Adrenal gland (tissue), 12 donors: Measurements from ENCODE around the gene RASGRF2. TPM values are rescaled to one million over a fixed set of nuclear protein-coding genes. Genes with fewer than 3 reads are reported as not detected.

Experiments used
- DNase-seq, 7 donors: peaks; one replicate each; pipeline ENCODE4 v3.0.0-alpha.2; 2019 to 2020
- H3K27ac ChIP-seq, 5 donors: fragments of 200-600 bp; sonication (generic) in 4 of 5; 1 replicate in 3 of 5; 2 replicates in 2 of 5; pipeline versions ENCODE4 v1.5.1 to v1.8.0; 2016 to 2020; ENCODE audit warnings: mild to moderate bottlenecking in 1 of 5
- H3K27me3 ChIP-seq: fragments of 200-600 bp; 2 replicates; pipeline ENCODE4 v1.8.0; 2021
- H3K36me3 ChIP-seq, 2 donors: fragments of 200-600 bp; replicated peaks in 1 of 2; 1 replicate in 1 of 2; 2 replicates in 1 of 2; pipeline versions ENCODE4 v1.5.1 to v1.8.0; 2018 to 2022
- H3K4me1 ChIP-seq, 2 donors: fragments of 200-600 bp; replicated peaks in 1 of 2; 1 replicate in 1 of 2; 2 replicates in 1 of 2; pipeline versions ENCODE4 v1.5.1 to v1.8.0; 2018 to 2021
- H3K4me3 ChIP-seq, 4 donors: fragments of 200-600 bp; sonication (generic) in 3 of 4; one replicate each; pipeline ENCODE4 v1.5.1; 2016 to 2018
- H3K9me3 ChIP-seq, 3 donors: fragments of 200-600 bp; sonication (generic) in 1 of 3; replicated peaks in 1 of 3; 1 replicate in 2 of 3; 2 replicates in 1 of 3; pipeline versions ENCODE4 v1.5.1 to v1.8.0; 2016 to 2021
- POLR2A ChIP-seq, 2 donors: fragments of 450-650 bp; IDR thresholded peaks; one replicate each; pipeline ENCODE4 v1.6.1; 2017; ENCODE audit warnings: antibody characterized with exemption in 2 of 2, mild to moderate bottlenecking in 2 of 2, moderate library complexity in 1 of 2
- WGBS, 4 donors: extraction: QIAGEN DNeasy Blood & Tissue Kit in 2 of 4; methylation state at CpG; one replicate each; pipeline versions ENCODE4 v1.1.5 to v1.1.7; 2013 to 2017; 5-methylcytosine and 5-hydroxymethylcytosine counted together
- intact Hi-C, 2 donors: fragments of 100-400 bp; cut with DNase I; formaldehyde crosslinking; loops; one replicate each; pipeline versions ENCODE4 v1.14.1 to v1.15.0; 2022 to 2023
- polyA plus RNA-seq, 3 donors: library from polyadenylated mRNA; stranded (reverse); fragments of 200-250 nt in 2 of 3; fragments of 350-450 nt in 1 of 3; fragmentation: Illumina TruSeq in 1 of 3; extraction: RNeasy Lipid Tissue Mini Kit (QIAGEN cat#74804) in 1 of 3; gene quantifications; one replicate each; pipeline ENCODE4 v1.2.3, GENCODE V29; 2013 to 2014
- total RNA-seq, 9 donors: library from RNA; depleted of rRNA in 4 of 9; stranded (reverse); fragments of >200 nt in 4 of 9; fragments of 120-200 nt in 1 of 9; fragmentation: NEBNext Ultra II Directional in 1 of 9; extraction: Animal tissue kit (Norgen Biotek cat#: 25700) in 1 of 9; gene quantifications; one replicate each; pipeline versions ENCODE4 v1.1.0 to v1.2.4, GENCODE V29; 2013 to 2023
- TF ChIP-seq, protein P1 (sequence below), 6 experiments: fragments of 450-650 bp in 4 of 6; fragments of 200-600 bp in 2 of 6; sonication (generic) in 1 of 6; IDR thresholded peaks; 1 replicate in 5 of 6; 2 replicates in 1 of 6; pipeline versions ENCODE4 v1.5.1 to v1.8.0; 2016 to 2021; ENCODE audit warnings: antibody characterized with exemption in 6 of 6, mild to moderate bottlenecking in 2 of 6, moderate library complexity in 1 of 6
- donor health status: healthy with polysubstance abuse.
- donor health status: Bipolar disorder and iron deficiency.
- donor health status: DM: yes; HTN: yes; CAD: no.
- donor health status: DM: no; HTN: no; CAD: no.
- donor health status: DM: no; HTN: no; CAD: no.
- donor health status: DM: yes; HTN: yes; CAD: no.

The RASGRF2 gene
- total and polyA plus RNA-seq, 12 donors = 0.33 to 5.7 (median 2.4) TPM

DNA sequence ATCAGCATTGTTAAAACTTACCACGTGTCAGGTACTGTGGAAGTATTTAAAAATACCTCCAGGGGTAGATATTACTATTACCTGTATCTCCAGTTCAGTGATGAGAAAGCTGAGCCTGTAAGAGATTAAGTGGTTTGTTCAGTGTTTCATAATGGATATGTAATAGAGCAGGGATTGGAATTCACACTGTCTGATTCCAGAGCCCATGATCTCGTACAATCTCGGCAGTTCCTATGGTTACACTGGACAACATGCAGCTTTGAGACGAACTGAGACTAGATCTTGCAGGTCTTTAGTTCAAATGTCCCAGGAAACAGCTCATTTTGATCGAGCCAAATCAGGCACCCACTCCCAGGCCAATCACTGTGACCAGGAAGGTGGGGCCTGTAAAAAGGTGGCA, 8.8 kb upstream of the RASGRF2 start:
- H3K36me3 ChIP-seq = no peaks in the 10 kb centered on the region
- no peaks in the 10 kb centered on the region for H3K4me1 ChIP-seq
- TF ChIP-seq, protein P1, sequence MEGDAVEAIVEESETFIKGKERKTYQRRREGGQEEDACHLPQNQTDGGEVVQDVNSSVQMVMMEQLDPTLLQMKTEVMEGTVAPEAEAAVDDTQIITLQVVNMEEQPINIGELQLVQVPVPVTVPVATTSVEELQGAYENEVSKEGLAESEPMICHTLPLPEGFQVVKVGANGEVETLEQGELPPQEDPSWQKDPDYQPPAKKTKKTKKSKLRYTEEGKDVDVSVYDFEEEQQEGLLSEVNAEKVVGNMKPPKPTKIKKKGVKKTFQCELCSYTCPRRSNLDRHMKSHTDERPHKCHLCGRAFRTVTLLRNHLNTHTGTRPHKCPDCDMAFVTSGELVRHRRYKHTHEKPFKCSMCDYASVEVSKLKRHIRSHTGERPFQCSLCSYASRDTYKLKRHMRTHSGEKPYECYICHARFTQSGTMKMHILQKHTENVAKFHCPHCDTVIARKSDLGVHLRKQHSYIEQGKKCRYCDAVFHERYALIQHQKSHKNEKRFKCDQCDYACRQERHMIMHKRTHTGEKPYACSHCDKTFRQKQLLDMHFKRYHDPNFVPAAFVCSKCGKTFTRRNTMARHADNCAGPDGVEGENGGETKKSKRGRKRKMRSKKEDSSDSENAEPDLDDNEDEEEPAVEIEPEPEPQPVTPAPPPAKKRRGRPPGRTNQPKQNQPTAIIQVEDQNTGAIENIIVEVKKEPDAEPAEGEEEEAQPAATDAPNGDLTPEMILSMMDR (IDR thresholded peaks at IDR 0.05) = no peak
- no peak for TF ChIP-seq POLR2A (IDR thresholded peaks at IDR 0.05)
- no peaks in the 10 kb centered on the region for H3K9me3 ChIP-seq
- H3K27me3 ChIP-seq = no peaks in the 10 kb centered on the region
- H3K4me3 ChIP-seq = no peak overlapping the region
- no peak for DNase-seq
- intact Hi-C loops = no loop called here
- WGBS, 4 donors = 70 to 81% (median 77%) methylated on average over 5 of the region's 5 CpGs
- no peak overlapping the region for H3K27ac ChIP-seq

DNA sequence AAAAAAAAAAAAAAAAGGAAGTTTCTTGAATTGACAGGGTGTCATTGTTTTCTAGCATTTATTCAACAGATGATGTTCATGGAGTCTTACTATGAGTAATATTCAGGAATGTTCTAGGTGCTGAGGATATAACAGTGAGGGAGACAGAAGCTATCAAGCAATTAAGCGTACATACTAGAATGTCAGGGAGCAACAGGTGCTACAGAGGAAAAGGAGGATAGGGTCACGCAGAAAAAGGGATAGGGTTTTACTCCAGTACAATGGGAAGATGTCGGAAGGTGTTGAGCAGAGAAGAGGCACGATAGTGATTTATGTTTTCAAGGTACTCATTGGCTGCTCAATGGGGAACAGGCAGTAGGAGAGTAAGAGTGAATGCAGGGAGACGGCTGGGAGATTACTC, 6.6 kb upstream of the RASGRF2 start:
- no peak overlapping the region for H3K4me3 ChIP-seq
- no peaks in the 10 kb centered on the region for H3K4me1 ChIP-seq
- no peaks in the 10 kb centered on the region for H3K27me3 ChIP-seq
- WGBS, 4 donors = 81 to 90% (median 85%) methylated on average over 5 of the region's 5 CpGs
- no peaks in the 10 kb centered on the region for H3K9me3 ChIP-seq
- no peak overlapping the region for H3K27ac ChIP-seq
- H3K36me3 ChIP-seq = no peaks in the 10 kb centered on the region
- no peak for DNase-seq
- intact Hi-C loops = no loop called here
- TF ChIP-seq POLR2A (IDR thresholded peaks at IDR 0.05) = no peak
- TF ChIP-seq, protein P1 (IDR thresholded peaks at IDR 0.05) = no peak

DNA sequence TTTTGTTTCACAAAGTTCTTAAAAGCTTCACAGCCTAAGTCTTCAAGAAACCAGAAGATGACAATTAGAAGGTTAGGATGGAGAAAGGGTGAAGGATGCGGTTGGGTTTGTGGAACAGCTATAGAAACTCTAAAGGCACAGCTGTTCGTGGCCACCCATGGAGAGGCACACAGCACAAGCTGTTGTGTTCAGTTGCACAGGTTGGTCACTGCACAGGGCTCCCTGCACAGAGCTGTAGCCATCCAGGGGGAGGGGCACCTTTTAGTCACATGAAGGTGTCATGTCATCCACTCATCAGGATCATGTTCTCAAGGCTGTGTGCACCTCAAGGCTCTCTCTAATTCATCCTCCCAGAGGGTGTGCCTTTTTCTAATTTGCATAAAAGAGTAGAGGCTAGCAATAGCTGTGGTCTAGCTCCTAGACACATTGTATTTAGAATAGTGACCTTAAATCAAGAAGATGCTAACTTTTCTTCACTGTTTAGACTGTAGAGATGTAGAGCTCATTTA, 5.0 kb upstream of the RASGRF2 start:
- 73 to 79% (median 76%) methylated on average over 2 of the region's 2 CpGs for WGBS, 4 donors
- Histone ChIP-seq H3K4me1 (no peaks in the 10 kb centered on the region), H3K27me3 (peaks cover 11% of the 10 kb centered on the region), H3K27ac (no peak overlapping the region), H3K4me3 (no peak overlapping the region), H3K9me3 (no peaks in the 10 kb centered on the region), H3K36me3 (no peaks in the 10 kb centered on the region)
- TF ChIP-seq, protein P1 (IDR thresholded peaks at IDR 0.05) = no peak
- no peak for TF ChIP-seq POLR2A (IDR thresholded peaks at IDR 0.05)
- intact Hi-C loops = no loop called here
- DNase-seq = no peak

DNA sequence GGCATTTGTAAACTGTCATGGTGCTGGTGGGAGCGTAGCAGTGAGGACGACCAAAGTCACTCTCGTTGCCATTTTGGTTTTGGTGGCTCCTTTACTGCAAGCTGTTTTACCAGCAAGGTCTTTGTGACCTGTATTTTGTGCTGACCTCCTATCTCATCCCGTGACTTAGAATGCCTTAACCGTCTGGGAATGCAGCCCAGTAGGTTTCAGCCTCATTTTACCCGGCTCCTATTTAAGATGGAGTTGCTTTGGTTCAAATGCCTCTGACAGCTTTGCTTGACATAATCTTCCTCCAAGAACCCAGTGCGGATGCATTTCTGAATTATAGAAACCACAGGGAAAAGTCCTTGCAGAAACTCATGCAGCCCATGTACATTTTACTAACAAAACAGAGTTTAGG, 3.9 kb upstream of the RASGRF2 start:
- no peaks in the 10 kb centered on the region for H3K9me3 ChIP-seq
- no peak for DNase-seq
- intact Hi-C loops = no loop called here
- 55 to 64% (median 61%) methylated on average over 7 of the region's 7 CpGs for WGBS, 4 donors
- no peak overlapping the region for H3K27ac ChIP-seq
- TF ChIP-seq, protein P1 (IDR thresholded peaks at IDR 0.05) = no peak
- H3K36me3 ChIP-seq = no peaks in the 10 kb centered on the region
- H3K4me3 ChIP-seq = no peak overlapping the region
- H3K4me1 ChIP-seq = peaks cover 0 to 4% of the 10 kb centered on the region in 2 donors
- H3K27me3 ChIP-seq = peaks cover 22% of the 10 kb centered on the region
